H9 (cell line): ENCODE measurements around the gene SMC5. TPM values are rescaled to one million over a fixed set of nuclear protein-coding genes. Genes with fewer than 3 reads are reported as not detected.

Source experiments
- DNase-seq: peaks from one replicate; pipeline ENCODE4 v3.0.0-alpha.2; 2017
- H2AFZ ChIP-seq: one replicate; pipeline ENCODE4 v1.6.1; 2013; ENCODE audit warnings: mild to moderate bottlenecking, low read length, control low read depth, moderate library complexity
- H2AK5ac ChIP-seq: 2 replicates; pipeline ENCODE4 v1.6.1; 2013; ENCODE audit warnings: low read length, control low read depth, mixed read lengths; ENCODE audit not compliant: insufficient read length
- H2BK120ac ChIP-seq: one replicate; pipeline ENCODE4 v1.6.1; 2013; ENCODE audit warnings: low read depth, mild to moderate bottlenecking, low read length, control low read depth, inconsistent platforms; ENCODE audit not compliant: poor library complexity, severe bottlenecking
- H2BK12ac ChIP-seq: 2 replicates; pipeline ENCODE4 v1.6.1; 2013; ENCODE audit warnings: low read length, control low read depth, mixed read lengths, low read depth; ENCODE audit not compliant: insufficient read length
- H2BK15ac ChIP-seq: 2 replicates; pipeline ENCODE4 v1.6.1; 2013; ENCODE audit warnings: low read depth, low read length, control low read depth
- H2BK20ac ChIP-seq: one replicate; pipeline ENCODE4 v1.6.1; 2013; ENCODE audit warnings: low read depth, mild to moderate bottlenecking, low read length, control low read depth, inconsistent platforms; ENCODE audit not compliant: poor library complexity, severe bottlenecking
- H2BK5ac ChIP-seq: 2 replicates; pipeline ENCODE4 v1.6.1; 2013; ENCODE audit warnings: low read length, control low read depth, mixed read lengths; ENCODE audit not compliant: insufficient read length
- H3K14ac ChIP-seq: 2 replicates; pipeline ENCODE4 v1.6.1; 2013; ENCODE audit warnings: low read length, control low read depth; ENCODE audit not compliant: insufficient read depth
- H3K18ac ChIP-seq: 2 replicates; pipeline ENCODE4 v1.6.1; 2013; ENCODE audit warnings: low read depth, mild to moderate bottlenecking, mixed read lengths, low read length, control low read depth; ENCODE audit not compliant: insufficient read length
- H3K23ac ChIP-seq: 2 replicates; pipeline ENCODE4 v1.6.1; 2013; ENCODE audit warnings: low read length, control low read depth, mixed read lengths, low read depth; ENCODE audit not compliant: insufficient read length
- H3K23me2 ChIP-seq: 2 replicates; pipeline ENCODE4 v1.6.1; 2013; ENCODE audit warnings: low read depth, mild to moderate bottlenecking, mixed read lengths, low read length, control low read depth; ENCODE audit not compliant: insufficient read length, poor library complexity, severe bottlenecking
- H3K27ac ChIP-seq: 2 replicates; pipeline ENCODE4 v1.5.1; 2013; ENCODE audit warnings: low read length, control low read depth, mixed read lengths, low read depth; ENCODE audit not compliant: insufficient read length
- H3K27me3 ChIP-seq: 2 replicates; pipeline ENCODE4 v1.6.1; 2013; ENCODE audit warnings: low read length, control low read depth, inconsistent platforms; ENCODE audit not compliant: insufficient read depth
- H3K4ac ChIP-seq: 2 replicates; pipeline ENCODE4 v1.6.1; 2013; ENCODE audit warnings: low read depth, mild to moderate bottlenecking, control low read depth, inconsistent platforms, low read length, moderate library complexity
- H3K4me1 ChIP-seq: 2 replicates; pipeline ENCODE4 v1.6.1; 2013; ENCODE audit warnings: low read length, control low read depth, inconsistent platforms; ENCODE audit not compliant: insufficient read depth
- H3K4me2 ChIP-seq: 2 replicates; pipeline ENCODE4 v1.6.1; 2013; ENCODE audit warnings: low read length, control low read depth, mixed read lengths; ENCODE audit not compliant: insufficient read length, insufficient read depth
- H3K56ac ChIP-seq: 2 replicates; pipeline ENCODE4 v1.6.1; 2013; ENCODE audit warnings: low read depth, mild to moderate bottlenecking, mixed read lengths, low read length, control low read depth; ENCODE audit not compliant: insufficient read length
- H3K79me1 ChIP-seq: 2 replicates; pipeline ENCODE4 v1.6.1; 2013; ENCODE audit warnings: low read depth, mild to moderate bottlenecking, moderate library complexity, low read length, control low read depth, inconsistent platforms; ENCODE audit not compliant: insufficient read depth, poor library complexity, severe bottlenecking
- H3K79me2 ChIP-seq: 2 replicates; pipeline ENCODE4 v1.6.1; 2013; ENCODE audit warnings: low read length, control low read depth, inconsistent platforms; ENCODE audit not compliant: insufficient read depth
- H3K9ac ChIP-seq: 2 replicates; pipeline ENCODE4 v1.6.1; 2013; ENCODE audit warnings: low read length, control low read depth, mixed read lengths; ENCODE audit not compliant: insufficient read length; ENCODE audit errors: extremely low read depth
- H3K9me3 ChIP-seq: one replicate; pipeline ENCODE4 v1.6.1; 2013; ENCODE audit warnings: low read depth, low read length, inconsistent platforms; ENCODE audit not compliant: control insufficient read depth
- H3T11ph ChIP-seq: one replicate; pipeline ENCODE4 v1.6.1; 2013; ENCODE audit warnings: mild to moderate bottlenecking, low read length, control low read depth, inconsistent platforms
- H4K20me1 ChIP-seq: one replicate; pipeline ENCODE4 v1.6.1; 2013; ENCODE audit not compliant: control insufficient read depth, insufficient read length, insufficient read depth
- H4K5ac ChIP-seq: 2 replicates; pipeline ENCODE4 v1.6.1; 2013; ENCODE audit warnings: low read depth, mild to moderate bottlenecking, mixed read lengths, low read length, control low read depth; ENCODE audit not compliant: insufficient read length
- H4K8ac ChIP-seq: replicated peaks from 2 replicates; pipeline ENCODE4 v1.6.1; 2013; ENCODE audit warnings: low read length, control low read depth, mixed read lengths, low read depth; ENCODE audit not compliant: insufficient read length
- H4K91ac ChIP-seq: 2 replicates; pipeline ENCODE4 v1.6.1; 2013; ENCODE audit warnings: low read depth, mild to moderate bottlenecking, moderate library complexity, mixed read lengths, low read length, control low read depth; ENCODE audit not compliant: insufficient read length
- H3K27ac Mint-ChIP-seq, 3 experiments: 2 replicates in 2 of 3; 3 replicates in 1 of 3; pipeline ENCODE4 v1.8.0; 2020 to 2021; ENCODE audit warnings: mixed read lengths in 3 of 3, mild to moderate bottlenecking in 1 of 3, moderate library complexity in 1 of 3
- H3K27me3 Mint-ChIP-seq: 2 replicates; pipeline ENCODE4 v1.8.0; 2021; ENCODE audit warnings: low read depth, mild to moderate bottlenecking, moderate library complexity, mixed read lengths
- H3K36me3 Mint-ChIP-seq, 3 experiments: 2 replicates in 2 of 3; 3 replicates in 1 of 3; pipeline ENCODE4 v1.8.0; 2020 to 2021; ENCODE audit warnings: low read depth in 3 of 3, mixed read lengths in 3 of 3; ENCODE audit not compliant: insufficient read depth in 1 of 3
- H3K4me1 Mint-ChIP-seq, 2 experiments: 2 replicates each; pipeline ENCODE4 v1.8.0; 2020; ENCODE audit warnings: mixed read lengths in 2 of 2
- H3K4me3 Mint-ChIP-seq, 2 experiments: 2 replicates in 1 of 2; 3 replicates in 1 of 2; pipeline ENCODE4 v1.8.0; 2020 to 2021; ENCODE audit warnings: mild to moderate bottlenecking in 2 of 2, mixed read lengths in 2 of 2, moderate library complexity in 1 of 2
- H3K9me3 Mint-ChIP-seq, 2 experiments: 2 replicates in 1 of 2; 3 replicates in 1 of 2; pipeline ENCODE4 v1.8.0; 2020; ENCODE audit warnings: mild to moderate bottlenecking in 2 of 2, mixed read lengths in 2 of 2, moderate library complexity in 1 of 2
- WGBS: extraction: QIAGEN DNeasy Blood & Tissue Kit; methylation state at CpG from one replicate; pipeline ENCODE4 v1.1.7; 2013; ENCODE audit warnings: missing lambda C conversion rate, low lambda C conversion rate, mixed read lengths; ENCODE audit not compliant: insufficient read length; ENCODE audit errors: extremely low coverage; 5-methylcytosine and 5-hydroxymethylcytosine counted together
- total RNA-seq: library from RNA; stranded (reverse); gene quantifications from 2 replicates; pipeline ENCODE4 v1.2.1, GENCODE V29; 2021
- TF ChIP-seq, protein P1 (sequence below): fragments of 200-600 bp; sonication (generic); conservative IDR thresholded peaks from 3 replicates; pipeline ENCODE4 v1.8.0; 2021; ENCODE audit warnings: antibody characterized with exemption, mild to moderate bottlenecking

Gene SMC5
- total RNA-seq, 1 experiment from 2014 or later, result 29.6 TPM

DNA sequence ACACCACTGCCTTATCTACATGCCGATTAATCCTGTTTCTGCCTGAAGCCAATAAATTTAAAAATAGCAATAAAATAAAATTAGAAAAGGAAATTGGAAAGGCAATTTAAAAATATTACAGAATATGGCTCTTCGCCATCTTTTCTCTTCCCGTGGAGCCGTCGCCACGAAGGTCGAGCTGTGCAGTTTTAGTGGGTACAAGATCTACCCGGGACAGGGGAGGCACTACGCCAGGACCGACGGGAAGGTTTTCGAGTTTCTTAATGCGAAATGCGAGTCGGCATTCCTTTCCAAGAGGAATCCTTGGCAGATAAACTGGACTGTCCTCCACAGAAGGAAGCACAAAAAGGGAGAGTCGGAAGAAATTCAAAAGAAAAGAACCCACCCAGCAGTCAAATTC lies 41.7 kb upstream of the SMC5 start:
- H4K8ac ChIP-seq, result no peak overlapping the region
- no peaks in the 10 kb centered on the region for H3K79me2 ChIP-seq
- Mint-ChIP-seq H3K36me3 (peaks cover 7 to 30% (median 17%) of the 10 kb centered on the region in 3 experiments), H3K9me3 (peaks cover 17% of the 10 kb centered on the region in 2 experiments), H3K4me3 (no peak overlapping the region), H3K27ac (peak overlapping the region in 1 of 3 experiments; percentile 12; a peak in 1 of 7 replicates), H3K4me1 (no peaks in the 10 kb centered on the region), H3K27me3 (no peaks in the 10 kb centered on the region)
- H3T11ph ChIP-seq, result no peak overlapping the region
- H4K20me1 ChIP-seq, result no peaks in the 10 kb centered on the region
- H2BK5ac ChIP-seq, result no peak overlapping the region
- TF ChIP-seq, protein P1, sequence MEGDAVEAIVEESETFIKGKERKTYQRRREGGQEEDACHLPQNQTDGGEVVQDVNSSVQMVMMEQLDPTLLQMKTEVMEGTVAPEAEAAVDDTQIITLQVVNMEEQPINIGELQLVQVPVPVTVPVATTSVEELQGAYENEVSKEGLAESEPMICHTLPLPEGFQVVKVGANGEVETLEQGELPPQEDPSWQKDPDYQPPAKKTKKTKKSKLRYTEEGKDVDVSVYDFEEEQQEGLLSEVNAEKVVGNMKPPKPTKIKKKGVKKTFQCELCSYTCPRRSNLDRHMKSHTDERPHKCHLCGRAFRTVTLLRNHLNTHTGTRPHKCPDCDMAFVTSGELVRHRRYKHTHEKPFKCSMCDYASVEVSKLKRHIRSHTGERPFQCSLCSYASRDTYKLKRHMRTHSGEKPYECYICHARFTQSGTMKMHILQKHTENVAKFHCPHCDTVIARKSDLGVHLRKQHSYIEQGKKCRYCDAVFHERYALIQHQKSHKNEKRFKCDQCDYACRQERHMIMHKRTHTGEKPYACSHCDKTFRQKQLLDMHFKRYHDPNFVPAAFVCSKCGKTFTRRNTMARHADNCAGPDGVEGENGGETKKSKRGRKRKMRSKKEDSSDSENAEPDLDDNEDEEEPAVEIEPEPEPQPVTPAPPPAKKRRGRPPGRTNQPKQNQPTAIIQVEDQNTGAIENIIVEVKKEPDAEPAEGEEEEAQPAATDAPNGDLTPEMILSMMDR, result no peak
- no peaks in the 10 kb centered on the region for H3K79me1 ChIP-seq
- H2AFZ ChIP-seq, result no peak overlapping the region
- H2BK12ac ChIP-seq, result no peak overlapping the region
- no peak overlapping the region for H3K14ac ChIP-seq
- H3K9ac ChIP-seq, result no peak overlapping the region
- H3K4me2 ChIP-seq, result no peak overlapping the region
- no peaks in the 10 kb centered on the region for H3K23me2 ChIP-seq
- no peaks in the 10 kb centered on the region for H3K9me3 ChIP-seq
- no peak overlapping the region for H3K56ac ChIP-seq
- H3K27ac ChIP-seq, result no peak overlapping the region
- H2AK5ac ChIP-seq, result no peak overlapping the region
- no peak overlapping the region for H4K91ac ChIP-seq
- H3K23ac ChIP-seq, result no peak overlapping the region
- no peak overlapping the region for H2BK20ac ChIP-seq
- H3K4me1 ChIP-seq, result no peaks in the 10 kb centered on the region
- no peak for DNase-seq
- no peak overlapping the region for H3K18ac ChIP-seq
- no CpG with 5 or more reads among the region's 16 CpGs for WGBS
- H2BK15ac ChIP-seq, result no peak overlapping the region
- no peak overlapping the region for H3K4ac ChIP-seq
- H2BK120ac ChIP-seq, result no peak overlapping the region
- H3K27me3 ChIP-seq, result no peaks in the 10 kb centered on the region
- no peak overlapping the region for H4K5ac ChIP-seq
